ENCODE measurements around the gene CENPU. TPM values are rescaled to one million over a fixed set of nuclear protein-coding genes. Genes with fewer than 3 reads are reported as not detected.

Gene CENPU
- total RNA-seq, 1 experiment from 2014 or later = 124 TPM

GRCh38 chr4:184657144-184657543 lies 76.8 kb downstream of the CENPU start:
- peaks cover 8 to 9% of the 10 kb centered on the region in 2 experiments for H3K4me1 Mint-ChIP-seq
- no peak overlapping the region for H2BK20ac ChIP-seq (ENCODE audit: low read depth, low read length, poor library complexity, severe bottlenecking)
- H4K91ac ChIP-seq (ENCODE audit: insufficient read length, low read depth, low read length) = no peak overlapping the region
- H3T11ph ChIP-seq (ENCODE audit: low read length) = no peak overlapping the region
- no peaks in the 10 kb centered on the region for H3K4me1 ChIP-seq (ENCODE audit: insufficient read depth, low read length)
- no peak overlapping the region for H2BK12ac ChIP-seq (ENCODE audit: insufficient read length, low read depth, low read length)
- H4K5ac ChIP-seq (ENCODE audit: insufficient read length, low read depth, low read length) = no peak overlapping the region
- H2AFZ ChIP-seq (ENCODE audit: low read length) = no peak overlapping the region
- H3K18ac ChIP-seq (ENCODE audit: insufficient read length, low read depth, low read length) = no peak overlapping the region
- no peak overlapping the region for H2AK5ac ChIP-seq (ENCODE audit: insufficient read length, low read length)
- H3K27me3 ChIP-seq (ENCODE audit: insufficient read depth, low read length) = no peaks in the 10 kb centered on the region
- H3K9me3 ChIP-seq (ENCODE audit: control insufficient read depth, low read depth, low read length) = no peaks in the 10 kb centered on the region
- no peak overlapping the region for H4K8ac ChIP-seq (replicated peaks; ENCODE audit: insufficient read length, low read depth, low read length)
- no peak overlapping the region for H3K27ac ChIP-seq (ENCODE audit: insufficient read length, low read depth, low read length)
- no peaks in the 10 kb centered on the region for H3K9me3 Mint-ChIP-seq
- H3K27ac Mint-ChIP-seq = no peak overlapping the region
- H2BK15ac ChIP-seq (ENCODE audit: low read depth, low read length) = no peak overlapping the region
- H3K4me2 ChIP-seq (ENCODE audit: insufficient read depth, insufficient read length, low read length) = no peak overlapping the region
- H3K9ac ChIP-seq (ENCODE audit: extremely low read depth, insufficient read length, low read length) = no peak overlapping the region
- H2BK5ac ChIP-seq (ENCODE audit: insufficient read length, low read length) = no peak overlapping the region
- no peak overlapping the region for H3K14ac ChIP-seq (ENCODE audit: insufficient read depth, low read length)
- H3K79me2 ChIP-seq (ENCODE audit: insufficient read depth, low read length) = no peaks in the 10 kb centered on the region
- no peak overlapping the region for H3K23ac ChIP-seq (ENCODE audit: insufficient read length, low read depth, low read length)
- WGBS (ENCODE audit: extremely low coverage, insufficient read length, low lambda C conversion rate) = no CpG with 5 or more reads among the region's 3 CpGs
- TF ChIP-seq CTCF (conservative IDR thresholded peaks at IDR 0.05) = no peak
- H3K36me3 Mint-ChIP-seq (ENCODE audit: insufficient read depth in 1 of 3, low read depth in 3 of 3) = peaks cover 0 to 4% (median 3%) of the 10 kb centered on the region in 3 experiments; a peak in 5 of 7 replicates
- H3K27me3 Mint-ChIP-seq (ENCODE audit: low read depth) = no peaks in the 10 kb centered on the region
- no peak overlapping the region for H3K56ac ChIP-seq (ENCODE audit: insufficient read length, low read depth, low read length)
- no peaks in the 10 kb centered on the region for H3K79me1 ChIP-seq (ENCODE audit: insufficient read depth, low read depth, low read length, poor library complexity, severe bottlenecking)
- DNase-seq = no peak
- H4K20me1 ChIP-seq (ENCODE audit: control insufficient read depth, insufficient read depth, insufficient read length) = no peaks in the 10 kb centered on the region
- no peak overlapping the region for H3K4me3 Mint-ChIP-seq
- H2BK120ac ChIP-seq (ENCODE audit: low read depth, low read length, poor library complexity, severe bottlenecking) = no peak overlapping the region
- H3K4ac ChIP-seq (ENCODE audit: low read depth, low read length) = no peak overlapping the region
- no peaks in the 10 kb centered on the region for H3K23me2 ChIP-seq (ENCODE audit: insufficient read length, low read depth, low read length, poor library complexity, severe bottlenecking)

Measured in H9 (cell line).